Thymus (tissue), 11 donors: ENCODE results near the gene ZNF468. TPM values are rescaled to one million over a fixed set of nuclear protein-coding genes. Genes with fewer than 3 reads are reported as not detected.
"Not testable (repeated sequence)": the region's sequence is repeated elsewhere in the genome, so short reads cannot be mapped to it uniquely, and the experiment has no call there.

ENCODE experiments used
- DNase-seq, 9 donors: peaks; one replicate each; pipeline ENCODE4 v3.0.0-alpha.2; 2013; ENCODE audit warnings: low spot score in 9 of 9, low read depth in 6 of 9, missing footprints in 1 of 9
- H3K27ac ChIP-seq, 2 donors: one replicate each; pipeline ENCODE4 v1.5.1; 2013; ENCODE audit warnings: control low read depth in 1 of 2, low read depth in 1 of 2, low read length in 1 of 2, mild to moderate bottlenecking in 1 of 2, moderate library complexity in 1 of 2
- H3K27me3 ChIP-seq, 2 donors: one replicate each; pipeline ENCODE4 v1.5.1; 2013; ENCODE audit warnings: low read length in 1 of 2; ENCODE audit not compliant: control insufficient read depth in 2 of 2, insufficient read depth in 1 of 2
- H3K36me3 ChIP-seq, 2 donors: one replicate each; pipeline ENCODE4 v1.5.1; 2013; ENCODE audit warnings: low read length in 1 of 2, mild to moderate bottlenecking in 1 of 2, moderate library complexity in 1 of 2; ENCODE audit not compliant: control insufficient read depth in 2 of 2, insufficient read depth in 2 of 2
- H3K4me1 ChIP-seq, 2 donors: one replicate each; pipeline ENCODE4 v1.5.1; 2013; ENCODE audit warnings: low read length in 2 of 2; ENCODE audit not compliant: control insufficient read depth in 2 of 2, insufficient read depth in 2 of 2
- H3K4me3 ChIP-seq, 2 donors: one replicate each; pipeline ENCODE4 v1.5.1; 2013; ENCODE audit warnings: low read length in 2 of 2, control low read depth in 1 of 2, mild to moderate bottlenecking in 1 of 2
- H3K9me3 ChIP-seq, 2 donors: one replicate each; pipeline ENCODE4 v1.5.1; 2013; ENCODE audit warnings: low read length in 1 of 2, mild to moderate bottlenecking in 1 of 2; ENCODE audit not compliant: control insufficient read depth in 2 of 2, insufficient read depth in 1 of 2
- WGBS: extraction: QIAGEN DNeasy Blood & Tissue Kit; methylation state at CpG from one replicate; pipeline ENCODE4 v1.1.7; 2013; 5-methylcytosine and 5-hydroxymethylcytosine counted together
- polyA plus RNA-seq: library from polyadenylated mRNA; stranded (reverse); fragments of 200-250 nt; gene quantifications from one replicate; pipeline ENCODE4 v1.2.3, GENCODE V29; 2013
- total RNA-seq: library from RNA; stranded (reverse); fragments of 120-200 nt; gene quantifications from one replicate; pipeline ENCODE4 v1.2.4, GENCODE V29; 2013
- donor health status: healthy.

ZNF468 gene
- total and polyA plus RNA-seq, 2 donors, result 18.3 to 20.5 TPM

DNA sequence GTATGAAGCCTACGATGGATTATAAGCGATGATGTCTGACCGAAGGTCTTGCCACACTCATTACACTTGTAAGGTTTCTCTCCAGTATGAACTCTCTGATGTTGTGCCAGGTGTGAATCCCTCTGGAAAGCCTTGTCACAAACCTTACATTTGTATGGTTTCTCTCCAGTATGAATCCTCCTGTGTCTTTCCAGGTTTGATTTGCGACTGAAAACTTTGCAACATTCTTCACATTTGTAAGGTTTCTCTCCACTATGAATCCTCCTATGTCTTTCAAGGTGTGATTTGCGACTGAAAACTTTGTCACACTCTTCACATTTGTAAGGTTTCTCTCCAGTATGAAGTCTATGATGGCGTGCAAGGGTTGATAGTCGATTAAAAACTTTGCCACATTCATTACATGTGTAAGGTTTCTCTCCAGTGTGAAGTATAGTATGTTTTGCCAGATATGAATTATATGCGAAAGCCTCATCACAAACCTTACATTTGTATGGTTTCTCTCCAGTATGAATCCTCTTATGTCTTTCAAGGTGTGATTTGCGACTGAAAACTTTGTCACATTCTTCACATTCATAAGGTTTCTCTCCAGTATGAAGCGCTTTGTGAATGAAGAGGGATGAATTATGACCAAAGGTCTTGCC, 16.5 kb downstream of the ZNF468 start:
- 98% methylated on average over 10 of the region's 10 CpGs for WGBS
- H3K36me3 ChIP-seq, result peaks cover 56 to 57% of the 10 kb centered on the region in 2 donors
- H3K27me3 ChIP-seq, DNase-seq, H3K4me1 ChIP-seq, H3K4me3 ChIP-seq, H3K27ac ChIP-seq: not testable (repeated sequence)
- peaks cover 24 to 28% of the 10 kb centered on the region in 2 donors for H3K9me3 ChIP-seq

DNA sequence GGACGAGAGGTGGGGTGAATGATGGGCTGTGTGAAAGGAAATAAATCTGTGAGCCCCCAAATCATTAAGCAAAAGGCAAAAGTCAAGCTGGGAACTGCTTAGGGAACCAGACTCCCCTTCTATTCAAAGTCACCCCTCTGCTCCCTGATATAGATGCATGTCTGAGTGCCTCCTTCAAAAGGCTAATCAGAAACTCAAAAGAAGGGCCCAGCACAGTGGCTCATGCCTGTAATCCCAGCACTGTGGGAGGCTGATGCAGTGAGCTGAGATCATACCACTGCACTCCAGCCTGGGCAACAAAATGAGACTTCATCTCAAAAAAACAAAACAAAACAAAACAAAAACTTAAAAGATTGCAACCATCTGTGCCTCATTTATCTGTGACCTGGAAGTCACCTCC, 23.1 kb downstream of the ZNF468 start:
- peaks cover 4 to 11% of the 10 kb centered on the region in 2 donors for H3K9me3 ChIP-seq
- not testable (repeated sequence) for DNase-seq, H3K4me1 ChIP-seq, H3K4me3 ChIP-seq, H3K27ac ChIP-seq, H3K36me3 ChIP-seq, H3K27me3 ChIP-seq
- 88% methylated on average over 1 of the region's 1 CpG for WGBS

DNA sequence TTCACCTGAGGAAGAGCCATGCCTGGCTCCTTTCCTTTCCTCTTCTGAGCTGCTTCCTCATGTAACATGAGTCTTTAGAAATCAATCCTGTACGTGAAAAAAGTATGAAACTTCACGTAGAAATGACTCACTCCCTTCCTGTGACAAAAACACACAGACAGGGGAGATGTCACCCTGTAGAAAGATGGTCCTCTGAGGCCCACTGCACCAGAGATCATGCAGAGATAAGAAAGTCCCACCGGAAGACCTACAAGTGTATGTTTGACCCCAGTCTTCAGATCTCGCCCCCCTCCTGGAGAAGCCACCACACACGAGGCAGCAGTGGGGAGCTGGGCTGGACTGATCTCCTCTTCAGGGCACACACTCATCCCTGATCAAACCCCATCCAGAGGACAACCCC, 23.9 kb downstream of the ZNF468 start:
- H3K27me3 ChIP-seq, H3K4me1 ChIP-seq, H3K9me3 ChIP-seq, H3K4me3 ChIP-seq, H3K27ac ChIP-seq, H3K36me3 ChIP-seq, DNase-seq: not testable (repeated sequence)
- 77% methylated on average over 5 of the region's 5 CpGs for WGBS

DNA sequence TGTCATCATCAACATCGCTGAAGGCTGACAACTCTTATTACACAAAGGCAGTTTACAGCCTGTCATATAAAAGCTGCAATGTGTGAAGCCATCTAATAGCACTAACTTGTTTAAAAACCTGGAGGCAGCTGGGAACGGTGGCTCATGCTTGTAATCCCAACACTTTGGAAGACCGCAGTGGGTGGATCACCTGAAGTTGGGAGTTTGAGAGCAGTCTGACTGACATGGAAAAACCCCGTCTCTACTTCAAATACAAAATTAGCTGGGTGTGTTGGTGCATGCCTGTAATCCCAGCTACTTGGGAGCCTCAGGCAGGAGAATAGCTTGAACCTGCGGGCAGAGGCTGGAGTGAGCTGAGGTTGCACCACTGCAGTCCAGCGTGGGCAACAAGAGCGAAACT, 27.6 kb downstream of the ZNF468 start:
- H3K9me3 ChIP-seq, result peaks cover 1 to 18% of the 10 kb centered on the region in 2 donors
- WGBS, result 89% methylated on average over 7 of the region's 7 CpGs
- not testable (repeated sequence) for DNase-seq

DNA sequence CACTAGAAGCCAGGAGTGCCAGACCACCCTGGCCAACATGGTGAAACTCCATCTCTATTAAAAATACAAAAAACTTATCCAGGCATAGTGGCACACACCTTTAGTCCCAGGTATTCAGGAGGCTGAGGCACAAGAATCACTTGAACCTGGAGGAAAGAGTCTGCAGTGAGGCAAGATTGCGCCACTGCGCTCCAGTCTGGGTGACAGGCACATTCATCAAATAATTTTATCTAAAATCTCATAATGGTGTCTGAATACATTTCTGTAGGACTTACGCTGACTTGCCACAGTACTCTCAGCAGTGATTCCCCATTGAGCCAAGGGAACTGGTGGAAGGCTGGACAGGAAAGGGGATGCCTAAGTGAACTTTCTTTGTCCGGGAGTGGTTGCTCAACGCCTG, 31.7 kb downstream of the ZNF468 start:
- WGBS, result 97% methylated on average over 5 of the region's 5 CpGs
- Histone ChIP-seq H3K27ac (no peak overlapping the region), H3K4me3 (no peak overlapping the region), H3K9me3 (peaks cover 0 to 28% of the 10 kb centered on the region in 2 donors), H3K36me3 (no peaks in the 10 kb centered on the region), H3K4me1 (peaks cover 0 to 1% of the 10 kb centered on the region in 2 donors), H3K27me3 (no peaks in the 10 kb centered on the region)
- no peak for DNase-seq

More for the DNA sequence above, 27.6 kb downstream of the ZNF468 start:
- not testable (repeated sequence) for H3K4me3 ChIP-seq, H3K27me3 ChIP-seq, H3K4me1 ChIP-seq, H3K36me3 ChIP-seq, H3K27ac ChIP-seq

DNA sequence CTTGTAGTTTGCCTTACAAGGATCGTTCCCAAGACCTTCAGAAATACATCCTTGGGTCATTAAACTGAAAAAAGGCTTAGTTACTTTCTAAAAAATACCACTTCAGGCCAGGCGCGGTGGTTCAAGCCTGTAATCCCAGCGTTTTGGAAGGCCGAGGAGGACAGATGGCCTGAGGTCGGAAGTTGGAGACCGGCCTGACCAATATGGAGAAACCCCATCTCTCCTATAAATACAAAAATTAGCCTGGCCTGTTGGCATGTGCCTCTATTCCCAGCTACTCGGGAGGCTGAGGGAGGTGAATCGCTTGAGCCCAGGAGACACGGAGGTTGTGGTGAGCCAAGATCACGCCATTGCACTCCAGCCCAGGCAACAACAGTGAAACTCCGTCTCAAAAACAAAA, 33.7 kb downstream of the ZNF468 start:
- H3K4me1 ChIP-seq, result peaks cover 0 to 3% of the 10 kb centered on the region in 2 donors
- H3K27me3 ChIP-seq, result no peaks in the 10 kb centered on the region
- H3K4me3 ChIP-seq, result no peak overlapping the region
- peaks cover 0 to 28% of the 10 kb centered on the region in 2 donors for H3K9me3 ChIP-seq
- H3K36me3 ChIP-seq, result no peaks in the 10 kb centered on the region
- WGBS, result 98% methylated on average over 12 of the region's 12 CpGs
- H3K27ac ChIP-seq, result no peak overlapping the region
- DNase-seq, result no peak

DNA sequence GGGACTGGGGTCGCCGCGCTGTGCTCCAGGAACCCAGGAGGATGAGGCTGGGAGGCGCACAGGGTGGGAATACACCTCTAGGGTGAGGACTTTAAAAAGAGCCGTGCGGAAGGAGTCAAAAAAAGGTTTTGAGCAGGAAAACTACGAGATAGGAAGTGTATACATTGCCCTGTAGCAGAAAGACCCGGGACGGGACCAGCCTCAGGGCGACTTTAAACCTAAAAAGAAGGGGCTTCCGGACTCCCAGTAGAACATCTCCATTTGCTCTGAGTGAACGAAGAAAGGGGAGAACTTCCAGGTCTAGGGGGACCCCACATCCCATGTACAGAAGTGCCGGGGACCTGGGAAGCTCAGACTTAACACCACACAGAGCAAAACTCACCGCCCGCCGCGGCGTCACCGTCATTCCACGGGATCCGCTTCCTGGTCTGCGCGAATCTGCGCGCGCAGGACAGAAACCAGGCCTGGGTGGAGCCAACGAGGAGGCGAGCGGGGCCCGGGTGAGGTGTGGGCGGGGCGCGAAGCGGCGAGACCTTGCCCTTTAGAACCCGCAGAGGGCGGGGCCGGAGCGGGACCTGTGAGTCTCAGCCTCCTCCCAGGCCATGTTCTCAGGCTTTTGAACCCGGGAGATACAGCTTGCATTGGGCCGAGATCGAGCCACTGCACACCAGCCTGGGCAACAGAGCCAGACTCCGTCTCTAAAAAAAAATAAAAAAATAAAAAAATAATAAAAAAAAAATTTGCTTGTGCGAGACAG, 36.0 kb downstream of the ZNF468 start, which contains the start of gene ZNF28:
Gene ZNF28 (minus strand): TSS at position 430 of the 757 bp plus-strand sequence. CDS start 3,675 bp downstream, outside the sequence.
- peak in 8 of 9 donors; percentile 6 to 64 (median 20) for DNase-seq
- H3K36me3 ChIP-seq, result peaks cover 2 to 13% of the 10 kb centered on the region in 2 donors
- WGBS, result 3% methylated on average over 38 of the region's 44 CpGs

DNA sequence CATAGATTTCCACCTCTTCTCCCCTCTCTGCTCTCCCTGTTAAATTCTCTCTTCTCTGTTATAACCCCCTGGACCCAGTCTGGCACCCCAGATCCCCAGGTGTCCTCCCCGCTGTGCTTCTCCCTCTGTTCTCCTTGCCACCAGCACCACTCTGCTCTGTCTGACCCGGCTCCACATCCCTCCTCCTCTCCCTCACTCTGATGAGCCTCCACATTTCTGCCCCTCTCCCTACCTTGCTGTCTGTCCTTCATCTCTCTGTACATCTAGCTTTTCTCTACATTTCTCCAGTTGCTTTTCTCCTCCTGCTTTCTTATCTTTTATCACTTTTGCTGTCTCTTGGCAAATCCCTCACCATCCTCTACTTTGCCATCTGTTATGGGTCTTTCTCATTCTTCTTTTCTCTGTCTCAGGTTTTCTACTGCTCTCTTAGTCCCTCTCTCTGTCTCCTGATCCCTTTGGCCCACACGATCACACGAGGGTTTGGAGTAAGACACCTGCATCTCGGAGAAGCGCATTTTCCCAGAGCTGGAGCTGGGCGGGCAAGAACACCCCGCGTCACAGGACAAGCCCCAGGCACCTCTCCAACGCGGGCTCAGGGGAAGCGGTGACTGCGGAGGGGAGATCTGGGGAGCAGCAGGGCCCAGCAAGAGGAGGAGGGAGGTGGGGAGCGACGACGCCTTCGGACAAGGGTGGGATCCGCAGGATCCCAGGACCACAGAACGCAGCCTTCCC, 36.8 kb downstream of the ZNF468 start:
- Histone ChIP-seq H3K36me3 (peaks cover 2 to 20% of the 10 kb centered on the region in 2 donors), H3K9me3 (peaks cover 0 to 17% of the 10 kb centered on the region in 2 donors), H3K4me3 (peak overlapping the region; percentile 59 to 61)
- H3K27ac ChIP-seq, H3K27me3 ChIP-seq, H3K4me1 ChIP-seq: not testable (repeated sequence)
- WGBS, result 12% methylated on average over 19 of the region's 19 CpGs
- peak in 3 of 9 donors; percentile 0 to 28 (median 1) for DNase-seq

More for the DNA sequence above, 36.0 kb downstream of the ZNF468 start, which contains the start of gene ZNF28:
- Histone ChIP-seq H3K9me3 (peaks cover 0 to 23% of the 10 kb centered on the region in 2 donors), H3K27ac (peak within 1 kb of the TSS; percentile 11 to 18), H3K4me3 (peak within 1 kb of the TSS; percentile 59 to 61)
- H3K27me3 ChIP-seq, H3K4me1 ChIP-seq: not testable (repeated sequence)

DNA sequence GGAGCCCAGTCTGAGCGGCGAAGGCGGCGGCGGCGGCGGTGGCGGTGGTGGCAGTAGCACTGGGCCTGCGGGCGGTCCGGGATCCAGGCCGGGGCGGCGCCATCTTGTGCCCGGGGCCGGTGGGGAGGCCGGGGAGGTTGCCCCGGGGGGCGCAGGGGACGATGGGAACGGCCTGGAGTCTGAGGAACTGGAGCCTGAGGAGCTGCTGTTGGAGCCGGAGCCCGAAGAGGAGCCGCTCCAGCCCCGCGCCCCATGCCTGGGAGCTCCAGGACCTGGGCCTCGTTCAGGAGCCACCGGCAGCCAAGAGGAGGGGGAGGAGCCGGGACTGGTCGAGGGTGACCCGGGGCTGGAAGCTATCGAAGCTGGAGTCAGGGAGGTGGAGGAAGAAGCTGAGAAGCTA, 47.6 kb downstream of the ZNF468 start:
- no peak overlapping the region for H3K4me3 ChIP-seq
- 97% methylated on average over 32 of the region's 32 CpGs for WGBS
- no peak overlapping the region for H3K27ac ChIP-seq
- no peaks in the 10 kb centered on the region for H3K27me3 ChIP-seq
- H3K9me3 ChIP-seq, result peaks cover 15 to 22% of the 10 kb centered on the region in 2 donors
- H3K36me3 ChIP-seq, result peaks cover 29 to 43% of the 10 kb centered on the region in 2 donors
- no peak for DNase-seq
- no peaks in the 10 kb centered on the region for H3K4me1 ChIP-seq
